GM19324 (cell line): ENCODE measurements around the gene ARPP21.
"Not testable (repeated sequence)": the region's sequence is repeated elsewhere in the genome, so short reads cannot be mapped to it uniquely, and the experiment has no call there.

Experiments used
- ATAC-seq: cut with Tn5 transposase; IDR thresholded peaks from one replicate; pipeline ENCODE4 v1.9.1; 2021; ENCODE audit warnings: mild to moderate bottlenecking, moderate library complexity; ENCODE audit not compliant: unreplicated experiment, low FRiP score

Gene ARPP21

GRCh38 chr3:35639254-35640186 lies at the start of gene ARPP21:
TSS of gene ARPP21 (plus strand) at chr3:35639525. CDS start at chr3:35681752, 42,227 bp downstream.
- no peak for ATAC-seq

- ATAC-seq = no peak
Measured at GRCh38 chr3:35592589-35593295, 46.6 kb upstream of the ARPP21 start.

- no peak for ATAC-seq
Measured at GRCh38 chr3:35594739-35595138, 44.6 kb upstream of the ARPP21 start.

- ATAC-seq = no peak
Measured at GRCh38 chr3:35596335-35596995, 42.9 kb upstream of the ARPP21 start.

- no peak for ATAC-seq
Measured at GRCh38 chr3:35597490-35597889, 41.8 kb upstream of the ARPP21 start.

- no peak for ATAC-seq
Measured at GRCh38 chr3:35598804-35599203, 40.5 kb upstream of the ARPP21 start.

- ATAC-seq = no peak
Measured at GRCh38 chr3:35601959-35602358, 37.4 kb upstream of the ARPP21 start.

- ATAC-seq = no peak
Measured at GRCh38 chr3:35602395-35602936, 36.9 kb upstream of the ARPP21 start.

- no peak for ATAC-seq
Measured at GRCh38 chr3:35616346-35616745, 23.0 kb upstream of the ARPP21 start.

- ATAC-seq = no peak
Measured at GRCh38 chr3:35617370-35617769, 22.0 kb upstream of the ARPP21 start.

GRCh38 chr3:35620238-35620637 lies 19.1 kb upstream of the ARPP21 start:
- ATAC-seq = not testable (repeated sequence)

- no peak for ATAC-seq
Measured at GRCh38 chr3:35624698-35625097, 14.6 kb upstream of the ARPP21 start.

- ATAC-seq = no peak
Measured at GRCh38 chr3:35633332-35634124, 5.8 kb upstream of the ARPP21 start.

GRCh38 chr3:35635407-35635806 lies 3.9 kb upstream of the ARPP21 start:
- no peak for ATAC-seq

GRCh38 chr3:35635926-35636683 lies 3.2 kb upstream of the ARPP21 start:
- ATAC-seq = no peak

- ATAC-seq = no peak
Measured at GRCh38 chr3:35638251-35638979, 910 bp upstream of the ARPP21 start.

- no peak for ATAC-seq
Measured at GRCh38 chr3:35638980-35639253, 408 bp upstream of the ARPP21 start.

GRCh38 chr3:35640190-35641165 lies 1.2 kb downstream of the ARPP21 start:
- ATAC-seq = no peak
